GM19372 (cell line): ENCODE results near the gene TMEM51.

Experiments
- ATAC-seq: cut with Tn5 transposase; IDR thresholded peaks from one replicate; pipeline ENCODE4 v1.9.1; 2021; ENCODE audit warnings: mild to moderate bottlenecking, low read depth, moderate library complexity; ENCODE audit not compliant: unreplicated experiment

Gene TMEM51

DNA sequence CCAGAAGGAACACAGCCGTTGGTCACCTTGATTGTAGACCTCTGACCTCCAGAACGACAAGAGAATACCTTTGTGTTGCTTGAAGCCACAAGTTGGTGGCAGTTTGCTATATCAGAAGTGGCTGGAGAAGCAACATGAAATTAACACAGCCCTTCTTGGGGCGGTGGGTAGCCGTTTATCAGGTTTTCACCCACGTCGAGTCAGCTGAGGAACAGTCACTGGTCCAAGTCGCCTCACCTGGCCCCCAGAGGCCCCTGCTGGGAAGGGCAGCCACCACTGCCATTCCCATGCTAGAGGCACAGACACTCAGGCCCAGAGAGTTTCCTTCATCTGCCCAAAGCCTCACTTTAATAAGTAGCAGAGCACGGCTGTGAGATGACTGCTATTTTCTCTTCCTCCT lies 37.7 kb downstream of the TMEM51 start:
- ATAC-seq, result no peak

DNA sequence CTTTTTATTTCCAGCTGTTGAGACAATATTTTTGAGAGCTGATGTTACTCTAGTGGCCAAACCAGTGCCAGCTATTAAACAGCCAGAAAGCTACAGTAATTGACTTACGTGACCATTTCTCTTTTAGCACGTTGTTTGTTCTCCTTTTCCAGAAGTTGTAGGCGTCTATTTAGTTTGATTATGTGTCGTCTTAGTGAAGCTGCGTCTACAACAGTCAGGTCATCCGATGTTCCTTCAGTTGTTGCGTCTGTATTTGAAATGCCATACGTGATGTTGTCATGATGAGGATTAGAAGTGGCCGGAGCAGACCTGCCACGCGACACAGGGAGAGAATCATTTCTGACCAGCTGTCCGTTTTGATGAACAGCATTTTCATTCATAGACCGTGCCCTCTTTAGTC lies 38.2 kb downstream of the TMEM51 start:
- ATAC-seq, result no peak

DNA sequence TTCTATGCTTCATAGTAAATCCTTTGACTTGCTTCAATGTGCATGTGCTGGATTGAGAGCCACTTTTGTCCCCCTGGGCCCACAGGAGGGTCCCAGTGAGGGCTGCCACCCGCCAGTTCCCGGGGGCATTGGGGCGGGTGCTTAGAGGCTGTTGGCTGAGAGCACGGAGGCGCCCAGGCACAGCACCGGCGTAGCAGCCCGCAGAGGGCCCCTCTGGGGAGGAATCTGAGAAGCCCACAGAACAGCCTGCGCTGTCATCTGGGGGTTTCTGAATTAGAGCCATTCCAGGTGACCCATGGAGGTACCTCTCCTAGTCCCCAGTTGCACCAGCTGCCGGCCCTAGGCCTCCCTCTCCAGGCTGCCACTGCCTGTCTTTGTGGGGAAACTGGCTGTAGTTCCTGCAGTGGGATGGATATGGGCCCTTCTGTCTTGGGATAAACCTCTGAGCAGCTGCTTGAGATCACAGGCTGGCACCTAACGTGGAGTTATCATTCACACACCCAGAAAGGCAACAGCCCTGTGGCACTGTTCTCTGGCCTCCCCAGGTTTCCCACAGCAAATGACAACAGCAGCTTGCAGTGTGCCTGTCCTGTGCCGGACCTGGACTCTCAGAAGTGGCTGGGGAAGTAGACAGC lies 39.5 kb downstream of the TMEM51 start:
- ATAC-seq, result no peak

DNA sequence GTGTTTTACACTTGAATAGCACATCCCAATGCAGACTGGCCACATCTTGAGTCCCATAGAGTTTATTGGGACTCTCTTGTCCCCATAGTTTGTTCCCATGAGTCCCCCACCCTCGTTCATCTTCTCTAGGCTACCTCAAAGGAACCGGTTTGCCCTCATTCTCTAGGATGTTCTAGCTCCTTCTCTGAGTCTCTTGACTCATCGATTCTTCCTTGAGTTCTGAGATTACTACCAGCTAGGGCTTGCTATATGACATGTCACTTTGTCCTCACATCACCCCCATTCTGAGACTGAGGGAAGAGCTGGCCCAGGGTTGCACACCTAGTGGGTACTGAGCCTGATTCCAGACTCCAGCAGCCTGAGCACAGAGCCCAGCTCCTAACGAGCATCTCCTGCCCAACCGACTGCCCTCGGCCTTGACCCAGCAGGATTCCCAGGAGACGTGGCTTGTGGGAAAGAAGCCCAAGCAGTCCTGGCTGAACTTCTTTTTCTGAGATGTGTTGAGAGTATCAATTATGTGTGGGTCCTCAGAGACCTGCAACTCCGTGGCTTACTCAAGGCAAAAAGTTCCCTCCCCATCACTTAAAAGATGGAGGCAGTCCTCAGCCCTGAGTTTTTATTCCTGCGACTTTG lies 42.0 kb downstream of the TMEM51 start:
- ATAC-seq, result no peak

DNA sequence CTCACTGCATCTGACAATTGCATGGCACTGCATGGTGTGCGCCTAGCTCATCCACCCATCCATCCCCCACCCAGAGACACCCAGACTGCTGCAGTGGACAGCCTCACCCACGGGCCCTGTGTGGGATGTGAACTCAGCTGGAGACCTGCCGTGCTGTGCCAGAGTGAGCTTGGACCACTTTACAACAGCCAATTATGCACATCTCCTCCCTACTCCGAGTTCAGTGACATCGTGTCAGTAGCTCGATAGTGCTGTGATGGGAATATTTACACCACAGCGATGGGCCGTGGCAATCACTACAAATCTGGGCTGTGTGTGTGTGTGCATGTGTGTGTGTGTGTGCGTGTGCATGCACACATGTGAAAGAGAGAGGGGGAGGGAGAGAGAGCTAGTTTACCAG lies 42.5 kb downstream of the TMEM51 start:
- ATAC-seq, result no peak

DNA sequence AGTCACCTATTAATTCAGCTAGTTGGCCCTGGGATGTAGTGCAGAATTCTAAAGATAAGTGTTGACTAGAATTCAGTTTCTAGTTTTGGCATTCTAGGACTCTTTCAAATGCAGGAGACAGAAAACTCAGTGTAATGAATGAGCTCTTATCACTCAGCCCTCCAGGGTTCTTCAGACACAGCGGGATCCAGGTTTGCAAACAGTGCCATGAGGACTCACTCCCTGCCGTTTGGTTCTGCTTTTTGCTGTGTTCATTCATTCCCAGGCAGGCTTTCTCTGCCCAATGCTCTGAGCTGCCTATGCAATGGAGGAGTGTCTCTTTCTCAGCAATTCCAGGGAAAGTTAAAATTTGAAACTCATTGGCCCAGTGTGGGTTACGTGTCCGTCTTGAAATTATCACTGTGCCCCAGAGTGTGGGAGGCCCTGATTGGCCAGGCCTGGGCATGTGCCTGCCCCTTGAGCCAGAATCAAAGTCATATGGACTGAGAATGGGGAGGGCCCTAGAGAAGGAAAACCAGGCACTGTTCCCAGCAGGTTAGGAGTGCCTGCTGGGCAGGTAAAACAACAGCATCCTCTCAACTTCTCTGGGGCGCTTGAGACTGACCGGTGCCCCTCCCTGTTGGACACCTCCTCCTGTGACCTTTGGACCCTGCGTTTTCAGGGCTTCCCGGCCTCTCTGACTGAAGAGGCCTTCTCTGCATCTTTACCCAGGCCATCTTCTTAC lies 43.4 kb downstream of the TMEM51 start:
- no peak for ATAC-seq

DNA sequence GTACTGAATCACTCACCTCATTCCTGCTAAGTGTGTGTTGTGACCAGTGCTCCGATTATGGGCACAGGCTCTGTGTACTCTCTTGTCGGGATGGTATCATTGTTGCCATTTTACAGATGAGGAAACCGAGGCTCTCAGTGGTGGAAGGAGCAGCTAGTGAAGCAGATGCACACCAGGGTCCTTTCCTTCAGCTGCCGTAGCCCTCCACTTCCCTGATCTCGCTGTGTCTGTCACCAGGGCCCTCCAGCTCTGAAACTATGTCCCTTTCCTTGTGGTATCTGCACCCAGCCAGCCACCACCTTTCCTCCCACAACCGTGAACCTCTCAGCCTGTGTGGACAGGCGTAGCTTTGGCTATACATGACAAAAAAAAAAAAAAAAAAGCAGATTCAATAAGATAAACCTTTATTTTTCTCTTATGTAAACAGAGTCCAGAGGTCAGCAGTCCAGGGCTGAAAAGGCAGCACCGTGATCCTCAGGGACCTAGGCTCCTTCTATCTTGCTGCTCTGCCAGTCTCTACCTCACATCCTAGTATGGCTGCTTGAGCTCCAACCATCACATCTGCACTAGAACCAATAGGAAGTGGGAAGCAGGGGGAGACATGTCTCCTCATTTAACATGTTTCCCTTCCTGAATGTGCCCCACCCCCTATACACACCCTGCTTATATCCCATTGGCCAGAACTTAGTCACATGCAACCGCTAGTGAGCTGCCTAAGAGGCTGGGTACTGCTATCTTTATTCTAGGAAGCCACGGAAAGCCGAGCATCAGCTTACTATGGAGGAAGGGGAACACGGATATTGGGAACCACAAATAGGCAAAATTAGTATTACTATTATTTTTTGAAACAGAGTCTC lies 44.3 kb downstream of the TMEM51 start:
- no peak for ATAC-seq

DNA sequence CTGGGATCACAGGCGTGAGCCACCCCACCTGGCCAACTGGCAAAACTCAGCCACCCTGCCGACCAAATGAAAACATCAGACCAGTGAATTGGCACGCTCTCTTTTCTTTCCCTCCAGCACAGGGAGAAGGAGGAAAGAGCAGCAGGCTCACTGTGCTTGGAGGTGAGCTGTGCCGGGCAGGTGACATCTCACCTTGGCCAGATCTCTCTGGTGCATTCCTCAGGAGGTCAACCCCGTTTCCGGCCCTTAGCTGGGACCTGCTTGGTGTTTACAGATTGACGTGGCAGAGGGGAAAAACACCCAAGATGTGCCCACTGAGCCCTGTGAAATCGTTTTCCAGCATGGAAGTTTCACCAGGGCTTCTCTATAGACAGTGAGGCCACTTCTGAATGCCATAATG lies 45.1 kb downstream of the TMEM51 start:
- no peak for ATAC-seq

DNA sequence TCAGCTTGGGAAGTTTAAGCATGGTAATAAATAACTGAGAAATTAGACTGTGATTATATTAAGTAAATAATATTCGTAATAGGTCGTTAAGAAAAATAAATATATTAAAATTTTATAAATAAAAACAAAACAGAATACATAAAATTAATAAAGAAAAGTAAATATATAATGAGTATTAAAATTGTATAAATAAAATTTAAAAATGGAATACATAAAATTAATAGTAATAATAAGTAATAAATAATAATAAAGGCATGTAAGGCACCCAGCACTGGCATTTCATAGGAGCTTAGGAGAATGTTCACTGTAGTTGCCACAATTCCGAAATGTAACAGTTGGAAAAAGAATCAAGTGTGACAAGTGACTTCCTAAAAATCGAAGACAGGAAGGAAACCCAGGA lies 47.7 kb downstream of the TMEM51 start:
- ATAC-seq, result no peak

DNA sequence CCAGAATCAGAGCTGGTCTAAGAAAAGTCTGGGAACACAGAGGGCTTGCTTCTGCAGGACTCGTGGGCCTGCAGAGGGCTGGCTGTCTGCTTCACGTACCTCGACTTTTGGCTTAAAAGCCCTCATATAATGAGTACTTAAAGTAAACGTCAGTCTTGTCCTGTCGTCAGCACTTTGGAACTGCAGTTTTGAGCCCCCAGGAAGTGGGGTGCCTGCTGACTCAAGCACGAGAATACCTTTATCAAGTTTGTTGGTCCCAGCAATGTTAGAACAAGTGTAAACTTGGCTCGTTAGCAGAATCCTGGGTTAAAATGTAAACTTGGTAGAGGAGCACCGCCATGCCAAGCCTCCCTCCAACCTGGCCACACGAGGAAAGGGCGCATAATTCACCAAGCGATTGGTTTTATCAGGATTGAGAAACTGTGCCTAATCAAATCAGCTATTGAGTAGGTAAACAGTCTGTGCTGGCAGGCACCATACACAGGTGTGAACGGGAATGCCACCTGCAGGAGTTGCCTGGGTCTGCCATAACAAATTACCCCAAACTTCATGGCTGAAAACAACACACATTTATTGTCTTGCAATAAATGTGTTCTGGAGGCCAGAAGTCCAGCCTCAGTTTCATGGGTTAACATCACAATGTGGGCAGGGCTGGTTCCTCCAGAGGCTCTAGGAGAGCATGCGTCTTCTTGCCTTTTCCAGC lies 48.5 kb downstream of the TMEM51 start:
- ATAC-seq, result no peak

DNA sequence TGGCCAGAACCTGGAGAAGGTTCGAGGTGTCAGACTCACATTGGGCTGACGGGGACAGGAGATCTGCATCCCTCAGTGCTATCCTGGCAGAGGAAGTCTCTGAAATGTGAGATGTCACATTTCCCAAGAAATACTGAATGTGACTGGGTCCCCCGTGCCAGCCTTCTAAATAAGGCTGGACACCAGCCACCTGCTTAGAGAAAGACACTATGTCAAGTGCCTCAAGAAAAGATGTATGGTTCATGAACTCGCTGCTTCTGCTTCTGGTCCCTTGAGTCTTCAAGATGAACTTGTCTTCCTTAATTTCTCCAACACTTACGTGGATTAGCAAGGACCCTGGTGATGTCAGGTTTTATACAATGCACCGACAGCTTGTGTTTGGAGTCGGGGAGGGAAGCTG lies 51.4 kb downstream of the TMEM51 start:
- ATAC-seq, result no peak

DNA sequence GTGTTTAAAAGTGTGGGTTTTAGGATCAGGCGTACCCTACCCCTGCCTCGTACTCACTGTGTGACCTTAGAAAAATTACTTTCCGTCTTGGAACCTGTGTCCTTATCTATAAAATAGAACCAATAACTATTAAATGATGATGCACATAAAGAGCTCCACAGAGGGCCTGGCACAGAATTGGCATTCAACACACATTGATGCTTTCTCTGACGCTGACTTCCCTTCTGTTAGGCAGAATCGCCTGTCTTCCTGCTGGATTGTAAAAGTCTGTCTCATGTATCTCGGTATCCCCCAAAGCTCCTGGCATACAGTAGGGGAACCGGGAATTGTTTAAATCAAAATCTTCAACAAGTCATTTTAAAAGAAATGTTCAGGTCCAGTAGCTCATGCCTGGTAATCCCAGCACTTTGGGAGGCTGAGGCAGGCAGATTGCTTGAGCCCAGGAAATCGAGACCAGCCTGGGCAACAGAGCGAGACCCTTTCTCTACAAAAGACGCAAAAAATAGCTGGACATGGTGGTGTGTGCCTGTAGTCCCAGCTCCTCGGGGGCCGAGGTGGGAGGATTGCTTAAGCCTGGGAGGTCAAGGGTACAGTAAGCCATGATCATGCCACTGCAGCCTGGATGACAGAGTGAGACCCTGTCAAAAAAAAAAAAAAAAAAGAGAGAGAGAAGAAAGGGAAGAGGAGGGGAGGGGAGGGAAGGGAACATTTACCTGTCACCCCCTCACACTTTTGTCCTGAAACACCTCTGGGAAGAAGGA lies 52.2 kb downstream of the TMEM51 start:
- no peak for ATAC-seq

DNA sequence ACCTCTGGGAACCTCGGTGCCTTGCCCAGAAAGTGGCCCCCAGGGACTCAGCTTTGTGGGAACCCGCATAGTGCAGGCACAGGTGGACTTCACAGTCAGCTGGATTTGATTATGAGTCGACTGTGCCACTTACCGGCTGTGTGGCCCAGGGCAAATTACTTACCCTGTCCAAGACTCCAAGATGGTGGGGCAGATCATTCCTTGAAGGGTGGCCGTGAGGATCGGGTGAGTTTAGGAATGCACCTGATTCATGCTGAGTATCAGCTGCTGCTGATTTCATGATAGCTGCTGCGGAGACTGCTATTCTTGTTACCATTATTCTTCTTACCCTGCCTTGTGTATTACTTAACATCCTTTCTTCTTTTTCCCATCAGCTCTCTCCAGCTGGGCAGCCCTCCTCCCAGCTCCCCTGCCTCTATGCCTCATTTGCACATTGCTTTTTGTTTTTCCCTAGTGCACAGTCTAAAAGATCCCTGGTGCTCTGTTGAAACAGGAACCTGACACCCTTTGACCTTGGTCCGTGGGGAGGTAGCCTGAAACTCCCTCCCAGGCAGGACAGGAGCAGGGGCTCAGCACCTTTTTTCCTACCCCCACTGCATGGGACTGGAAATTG lies 53.0 kb downstream of the TMEM51 start:
- ATAC-seq, result no peak

DNA sequence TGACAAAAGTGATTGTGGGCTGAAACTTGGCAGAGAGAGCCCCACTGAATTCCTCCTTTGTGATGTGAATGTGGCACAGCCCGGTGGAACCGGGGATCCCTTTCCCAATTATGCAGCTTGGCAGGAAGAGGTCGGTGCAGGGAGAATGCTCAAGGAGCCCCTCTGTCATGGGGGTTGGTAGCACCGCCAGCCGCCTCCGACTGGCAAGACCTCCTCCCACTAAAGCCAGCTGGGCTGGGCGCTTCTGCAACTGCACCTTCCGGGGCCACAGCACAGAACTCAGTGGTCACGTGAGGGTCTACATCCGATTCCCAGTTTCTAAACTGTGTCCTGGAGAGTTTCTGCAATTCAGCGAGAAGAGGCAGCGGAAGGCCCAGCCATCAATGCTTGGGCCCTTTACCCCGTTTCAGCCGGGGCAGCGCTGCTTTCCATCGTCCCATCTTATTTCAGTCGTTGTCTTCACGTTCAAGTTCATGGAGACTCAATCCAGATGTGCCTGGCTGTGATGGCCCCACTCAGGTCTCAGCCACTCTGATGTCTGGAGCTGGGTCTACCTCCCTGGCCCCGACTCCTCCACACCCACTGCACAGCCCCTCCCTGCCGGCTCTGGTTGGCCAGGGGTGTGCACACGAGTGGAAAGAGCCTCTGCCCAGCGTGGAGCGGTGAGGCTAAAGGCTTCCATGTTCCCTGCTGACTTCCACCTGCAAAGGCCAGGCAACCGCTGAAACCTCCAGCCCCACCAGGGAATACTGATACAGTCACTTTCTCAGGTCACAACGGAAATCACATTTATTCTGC lies 53.7 kb downstream of the TMEM51 start:
- no peak for ATAC-seq

DNA sequence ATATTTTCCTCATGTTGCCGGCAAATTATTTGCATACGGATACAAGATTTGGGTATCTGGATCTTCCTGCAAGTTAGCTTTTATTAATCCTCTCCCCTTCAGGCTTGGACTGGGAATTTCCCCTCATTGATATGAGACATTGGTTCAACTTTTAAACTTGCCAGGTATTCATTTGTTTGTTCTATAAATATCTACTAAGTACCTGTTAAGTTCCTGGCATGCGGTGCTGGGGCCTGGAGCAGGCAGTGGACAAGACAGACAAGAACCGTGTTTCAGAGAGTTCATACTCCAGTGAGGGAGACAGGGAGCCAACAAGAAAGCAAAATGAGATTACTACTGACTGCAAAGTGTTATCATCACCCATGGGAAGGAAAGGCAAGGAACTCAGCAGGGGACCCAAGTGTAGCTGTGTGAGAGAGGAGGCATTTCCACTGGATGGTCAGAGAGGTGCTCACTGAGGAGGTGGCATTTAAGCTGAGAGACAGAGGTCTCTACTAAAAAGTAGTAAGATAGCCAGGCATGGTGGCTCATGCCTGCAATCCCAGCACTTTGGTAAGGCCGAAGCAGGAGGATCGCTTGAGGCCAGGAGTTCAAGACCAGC lies 54.4 kb downstream of the TMEM51 start:
- no peak for ATAC-seq

DNA sequence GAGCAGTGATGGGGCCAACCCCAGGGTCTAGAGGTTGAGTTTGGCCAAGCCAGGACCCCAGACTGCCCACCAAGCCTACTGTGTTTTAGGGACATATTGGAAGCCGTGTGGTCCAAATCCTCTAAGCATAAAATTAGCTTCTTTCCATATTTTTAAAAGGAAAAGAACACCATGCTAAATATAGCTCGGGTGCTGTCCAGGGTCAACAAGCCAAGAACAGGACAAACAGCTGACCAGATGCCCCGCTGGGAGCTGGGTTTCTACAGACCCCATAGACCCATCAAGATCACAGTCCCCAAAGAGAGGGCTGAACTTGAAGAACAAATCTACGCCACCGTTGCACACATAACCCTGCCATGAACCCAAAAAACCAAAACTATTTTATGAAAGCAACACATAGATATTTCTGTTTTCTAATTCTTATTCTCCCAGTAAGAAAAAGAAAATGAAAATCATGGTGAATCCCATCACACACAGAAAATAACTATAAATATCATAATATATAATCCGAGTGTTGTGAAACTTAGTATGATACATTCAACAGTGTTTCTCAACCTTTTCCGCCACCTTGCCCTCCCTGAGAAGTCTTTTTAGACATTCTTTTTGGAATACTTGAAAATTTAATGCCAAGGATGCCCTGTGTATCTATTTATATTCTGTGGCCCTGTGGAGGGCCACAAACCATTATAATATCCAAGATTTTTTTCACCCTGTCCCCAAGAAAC lies 57.3 kb downstream of the TMEM51 start:
- no peak for ATAC-seq

DNA sequence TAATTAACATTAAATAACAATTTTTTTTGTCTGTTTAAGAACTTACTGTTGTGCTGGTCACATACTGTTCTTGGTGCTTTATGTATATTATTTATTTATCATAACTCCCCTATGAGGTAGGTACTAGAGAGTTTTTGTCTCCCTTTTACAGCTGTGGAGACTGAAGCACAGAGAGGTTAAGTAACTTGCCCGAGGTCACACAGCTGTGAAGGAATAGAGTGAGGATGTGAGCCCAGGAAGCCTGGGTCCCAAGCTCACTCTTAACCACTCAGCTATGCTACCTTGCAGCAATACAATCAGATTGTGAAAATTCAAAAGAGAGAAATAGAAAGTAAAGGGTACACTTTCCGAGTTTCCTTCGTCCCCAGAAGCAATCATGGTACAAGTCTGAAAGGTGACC lies 57.9 kb downstream of the TMEM51 start:
- ATAC-seq, result no peak
